Endothelial cell of umbilical vein (primary cell): Measurements from ENCODE around the gene ZMYND11. TPM values are rescaled to one million over a fixed set of nuclear protein-coding genes. Genes with fewer than 3 reads are reported as not detected.

ENCODE experiments used
- BruUV-seq: library from RNA; stranded (reverse); fragments of 400-500 nt; replicated peaks from 2 replicates; lab custom pipeline; 2021; lab: Mats Ljungman, UMichigan
- CTCF ChIA-PET: fragments of 300-600, 350-600 bp; sonication (Branson Sonifier 250); formaldehyde crosslinking; loops from one replicate; lab custom pipeline; 2021; ENCODE audit warnings: antibody characterized with exemption, inconsistent platforms; lab: Charles Lee
- POLR2A ChIA-PET: fragments of 300-600, 350-600 bp; sonication (Branson Sonifier 250); formaldehyde crosslinking; loops from one replicate; lab custom pipeline; 2021; ENCODE audit warnings: antibody characterized with exemption, inconsistent platforms; lab: Charles Lee
- DNase-seq: peaks from one replicate; pipeline ENCODE4 v3.0.0-alpha.2; 2011; ENCODE audit warnings: low read depth, low spot score
- FAIRE-seq: peaks from 2 replicates; lab custom pipeline; 2011; peaks lifted over from hg19 to GRCh38; lab: Jason Lieb, UNC
- H2AFZ ChIP-seq: 2 replicates; pipeline ENCODE4 v1.6.0; 2012; ENCODE audit warnings: low read depth, low read length, control low read depth, inconsistent platforms
- H3K27ac ChIP-seq: 2 replicates; pipeline ENCODE4 v1.5.1; 2011; ENCODE audit warnings: low read depth, mild to moderate bottlenecking, control low read depth, low read length, moderate library complexity; ENCODE audit not compliant: insufficient read depth
- H3K27me3 ChIP-seq, 2 experiments: 2 replicates each; pipeline versions ENCODE4 v1.6.0 to v1.6.1; 2011; ENCODE audit warnings: low read length in 2 of 2, mixed read lengths in 1 of 2; ENCODE audit not compliant: control insufficient read depth in 2 of 2, insufficient read depth in 2 of 2
- H3K36me3 ChIP-seq, 2 experiments: 2 replicates in 1 of 2; 3 replicates in 1 of 2; pipeline ENCODE4 v1.5.1; 2011; ENCODE audit warnings: low read length in 2 of 2, mild to moderate bottlenecking in 1 of 2, moderate library complexity in 1 of 2; ENCODE audit not compliant: control insufficient read depth in 2 of 2, insufficient read depth in 2 of 2; ENCODE audit errors: extremely low read depth in 1 of 2
- H3K4me1 ChIP-seq: 3 replicates; pipeline ENCODE4 v1.5.1; 2011; ENCODE audit warnings: mild to moderate bottlenecking, low read length; ENCODE audit not compliant: control insufficient read depth, insufficient read depth; ENCODE audit errors: extremely low read depth
- H3K4me2 ChIP-seq: 2 replicates; pipeline ENCODE4 v1.6.1; 2011; ENCODE audit warnings: low read length, control low read depth, mixed read lengths; ENCODE audit not compliant: insufficient read depth
- H3K4me3 ChIP-seq, 3 experiments: fragments of 200-600 bp in 1 of 3; sonication (generic), shearing (Covaris generic) in 1 of 3; replicated peaks in 1 of 3; 2 replicates each; pipeline ENCODE4 v1.5.1; 2011 to 2016; ENCODE audit warnings: control low read depth in 3 of 3, low read length in 3 of 3, mild to moderate bottlenecking in 2 of 3, inconsistent platforms in 1 of 3, low read depth in 1 of 3, moderate library complexity in 1 of 3; ENCODE audit not compliant: insufficient read depth in 1 of 3
- H3K79me2 ChIP-seq: 2 replicates; pipeline ENCODE4 v1.6.0; 2012; ENCODE audit warnings: low read length, inconsistent platforms; ENCODE audit not compliant: control insufficient read depth, insufficient read depth
- H3K9ac ChIP-seq: replicated peaks from 2 replicates; pipeline ENCODE3; 2011; ENCODE audit warnings: low read length, control low read depth; ENCODE audit not compliant: insufficient read depth; ENCODE audit errors: extremely low read depth
- H3K9me1 ChIP-seq: replicated peaks from 3 replicates; pipeline ENCODE4 v1.6.0; 2011; ENCODE audit warnings: mild to moderate bottlenecking, low read length; ENCODE audit not compliant: control insufficient read depth, insufficient read depth; ENCODE audit errors: extremely low read depth
- H3K9me3 ChIP-seq: replicated peaks from 2 replicates; pipeline ENCODE4 v1.5.1; 2012; ENCODE audit warnings: low read length, inconsistent platforms; ENCODE audit not compliant: control insufficient read depth, insufficient read depth
- H4K20me1 ChIP-seq: replicated peaks from 2 replicates; pipeline ENCODE3; 2011; ENCODE audit warnings: mild to moderate bottlenecking, low read length; ENCODE audit not compliant: control insufficient read depth, insufficient read depth; ENCODE audit errors: extremely low read depth
- CTCF ChIP-seq, 2 donors: IDR thresholded peaks; 1 replicate in 1 of 2; 2 replicates in 1 of 2; pipeline ENCODE4 v1.5.1; 2011; ENCODE audit warnings: low read length in 2 of 2, mild to moderate bottlenecking in 2 of 2, moderate library complexity in 2 of 2, control low read depth in 1 of 2, inconsistent platforms in 1 of 2, low read depth in 1 of 2; ENCODE audit not compliant: insufficient read depth in 1 of 2; ENCODE audit errors: extremely low read depth in 1 of 2
- EZH2 ChIP-seq: IDR thresholded peaks from 2 replicates; pipeline ENCODE4 v1.6.1; 2012; ENCODE audit warnings: borderline replicate concordance, low read depth, mild to moderate bottlenecking, moderate library complexity, low read length, inconsistent platforms; ENCODE audit not compliant: severe bottlenecking
- FOS ChIP-seq: IDR thresholded peaks from 2 replicates; pipeline ENCODE4 v1.6.1; 2011; ENCODE audit warnings: mild to moderate bottlenecking, low read length, moderate library complexity, borderline replicate concordance; ENCODE audit not compliant: insufficient read depth
- GATA2 ChIP-seq: IDR thresholded peaks from 2 replicates; pipeline ENCODE4 v1.7.0; 2011; ENCODE audit warnings: low read depth, mild to moderate bottlenecking, moderate library complexity, mixed read lengths, low read length; ENCODE audit not compliant: insufficient read length, insufficient read depth
- JUN ChIP-seq: IDR thresholded peaks from 2 replicates; pipeline ENCODE4 v1.6.1; 2011; ENCODE audit warnings: borderline replicate concordance, low read depth; ENCODE audit not compliant: insufficient read length, insufficient read depth
- MAX ChIP-seq: IDR thresholded peaks from 2 replicates; pipeline ENCODE4 v1.6.1; 2011; ENCODE audit not compliant: insufficient read depth, insufficient read length
- MYC ChIP-seq: IDR thresholded peaks from one replicate; pipeline ENCODE4 v1.6.1; 2011; ENCODE audit warnings: mild to moderate bottlenecking, low read depth, low read length
- POLR2A ChIP-seq: IDR thresholded peaks from 2 replicates; pipeline ENCODE4 v1.6.1; 2012; ENCODE audit warnings: low read depth, mild to moderate bottlenecking, control low read depth, low read length
- POLR2AphosphoS5 ChIP-seq: IDR thresholded peaks from 2 replicates; pipeline ENCODE4 v1.6.1; 2012; ENCODE audit warnings: low read depth, mild to moderate bottlenecking, control low read depth, low read length, moderate library complexity; ENCODE audit not compliant: insufficient read depth
- dilution Hi-C: fragments of 300-500 bp; cut with MboI; formaldehyde crosslinking; loops from one replicate; pipeline ENCODE4 v1.15.0; 2019; ENCODE audit warnings: low sequenced_read_pairs; ENCODE audit not compliant: extremely low pct_ligation_motif_present
- intact Hi-C: fragments of 100-400 bp; cut with micrococcal nuclease; formaldehyde crosslinking; loops from one replicate; pipeline ENCODE4 v1.10.0; 2022
- polyA plus RNA-seq, 4 experiments: library from polyadenylated mRNA; depleted of rRNA in 3 of 4; stranded (reverse) in 3 of 4; unstranded in 1 of 4; fragments of >200 nt; gene quantifications; 2 replicates each; pipeline versions ENCODE4 v1.2.1 to v1.2.3, GENCODE V29; 2011 to 2012; ENCODE audit warnings: missing spikeins in 1 of 4
- total RNA-seq: library from RNA; stranded (reverse); gene quantifications from 2 replicates; pipeline ENCODE4 v1.2.3, GENCODE V29; 2021

The ZMYND11 gene
- total and polyA plus RNA-seq, 2 donors (not counting 3 experiments of a cell fraction or from before 2014, with no cell fraction given): 17.0 to 56.0 TPM

- H4K20me1 ChIP-seq: no peaks in the 10 kb centered on the region
- intact Hi-C loops (no loop called here), dilution Hi-C loops (no loop called here)
- H3K4me3 ChIP-seq: no peak overlapping the region
- H3K9me1 ChIP-seq: peaks cover 2% of the 10 kb centered on the region
- H3K9me3 ChIP-seq: no peaks in the 10 kb centered on the region
- H3K36me3 ChIP-seq: peaks cover 0 to 5% of the 10 kb centered on the region in 2 experiments
- ChIA-PET CTCF (no interaction called here), POLR2A (no interaction called here)
- BruUV-seq: no TSS peak
- peaks cover 28% of the 10 kb centered on the region for H3K4me1 ChIP-seq
- H3K27me3 ChIP-seq: no peaks in the 10 kb centered on the region
- H3K4me2 ChIP-seq: no peak overlapping the region
- no peak for DNase-seq
- H3K27ac ChIP-seq: no peak overlapping the region
- no peak for TF ChIP-seq POLR2A
- TF ChIP-seq MYC: no peak
- no peak for TF ChIP-seq CTCF (IDR thresholded peaks at IDR 0.05; ENCODE audit: extremely low read depth in 1 of 2, insufficient read depth in 1 of 2, low read depth in 1 of 2, low read length in 2 of 2)
- TF ChIP-seq MAX: no peak
- no peak for TF ChIP-seq FOS
- no peak for TF ChIP-seq POLR2AphosphoS5
- TF ChIP-seq GATA2: no peak
- no peak for TF ChIP-seq JUN
- no peak for TF ChIP-seq EZH2
- no peak overlapping the region for H2AFZ ChIP-seq
- H3K79me2 ChIP-seq: peaks cover 14% of the 10 kb centered on the region
- no peak overlapping the region for H3K9ac ChIP-seq
- FAIRE-seq: no peak
These were observed 55.0 kb downstream of the ZMYND11 start for GRCh38 chr10:190216-190615.
